Activated T-helper 2 cell treated with anti-CD3 and anti-CD28 coated beads, Interferon-gamma antibody, Interleukin-2, Interleukin-4, amounts not matched to agents 10 μg/mL and 5 μg/mL and 100 μg/mL, durations not matched to agents 14 hours and 24 hours and 36 hours (primary cell): Measurements from ENCODE around the gene ORAI1. TPM values are rescaled to one million over a fixed set of nuclear protein-coding genes. Genes with fewer than 3 reads are reported as not detected.
A peak's percentile ranks its signal among the peaks of the same experiment; 100 is the strongest.
"Not testable (repeated sequence)": the region's sequence is repeated elsewhere in the genome, so short reads cannot be mapped to it uniquely, and the experiment has no call there.

Experiments used
- DNase-seq: peaks from one replicate; pipeline ENCODE4 v3.0.0; 2021; ENCODE audit warnings: low spot score
- H3K27ac Mint-ChIP-seq: one replicate; pipeline ENCODE4 v1.8.0; 2021; ENCODE audit warnings: mixed read lengths
- H3K27me3 Mint-ChIP-seq: one replicate; pipeline ENCODE4 v1.8.0; 2021; ENCODE audit warnings: low read depth, mixed read lengths
- H3K36me3 Mint-ChIP-seq: one replicate; pipeline ENCODE4 v1.8.0; 2021; ENCODE audit warnings: low read depth, mixed read lengths
- H3K4me1 Mint-ChIP-seq: one replicate; pipeline ENCODE4 v1.8.0; 2021; ENCODE audit warnings: low read depth, mixed read lengths
- H3K4me3 Mint-ChIP-seq: one replicate; pipeline ENCODE4 v1.8.0; 2021; ENCODE audit warnings: low read depth, mild to moderate bottlenecking, moderate library complexity, mixed read lengths
- H3K9me3 Mint-ChIP-seq: one replicate; pipeline ENCODE4 v1.8.0; 2021; ENCODE audit warnings: mixed read lengths
- intact Hi-C: fragments of 100-400 bp; cut with micrococcal nuclease; formaldehyde crosslinking; loops from one replicate; pipeline ENCODE4 v1.15.1; 2023
- total RNA-seq: library from RNA; stranded (reverse); gene quantifications from 2 replicates; pipeline ENCODE4 v1.2.3, GENCODE V29; 2022

ORAI1 gene
- total RNA-seq, 1 donor from 2014 or later = 47.6 TPM

GRCh38 chr12:121666829-121667228, 40.5 kb downstream of the ORAI1 start:
- not testable (repeated sequence) for H3K36me3 Mint-ChIP-seq, H3K27me3 Mint-ChIP-seq, H3K27ac Mint-ChIP-seq, H3K4me3 Mint-ChIP-seq, DNase-seq, H3K9me3 Mint-ChIP-seq
- peaks cover 30% of the 10 kb centered on the region for H3K4me1 Mint-ChIP-seq
- intact Hi-C loops = loop anchor here (5.0 kb wide), 1 partner anchor 115 kb away; no protein-coding TSS in a partner anchor

- Mint-ChIP-seq H3K27me3 (no peaks in the 10 kb centered on the region), H3K36me3 (peaks cover 3% of the 10 kb centered on the region), H3K4me3 (no peak overlapping the region), H3K27ac (peak overlapping the region; percentile 49), H3K9me3 (no peaks in the 10 kb centered on the region), H3K4me1 (peaks cover 34% of the 10 kb centered on the region)
- peak; percentile 31 for DNase-seq
- intact Hi-C loops = loop anchor here (5.0 kb wide), 1 partner anchor 117 kb away; no protein-coding TSS in a partner anchor
These were observed 42.6 kb downstream of the ORAI1 start for GRCh38 chr12:121668750-121669520.

- Mint-ChIP-seq H3K36me3 (peaks cover 3% of the 10 kb centered on the region), H3K27me3 (no peaks in the 10 kb centered on the region), H3K9me3 (no peaks in the 10 kb centered on the region), H3K4me1 (peaks cover 29% of the 10 kb centered on the region), H3K4me3 (no peak within 1 kb of the TSS), H3K27ac (peak within 1 kb of the TSS; percentile 49)
- no peak for DNase-seq
- intact Hi-C loops = loop anchor here (5.0 kb wide), 1 partner anchor 117 kb away; no protein-coding TSS in a partner anchor
These were observed 43.2 kb downstream of the ORAI1 start, which contains the start of gene MORN3 for GRCh38 chr12:121669521-121669900. Gene MORN3, minus strand, starts transcription at chr12:121669654. Its CDS starts 171 bp downstream, at chr12:121669483.

GRCh38 chr12:121673013-121673511, 46.7 kb downstream of the ORAI1 start:
- DNase-seq = no peak

GRCh38 chr12:121676190-121676589, 49.9 kb downstream of the ORAI1 start:
- H3K27ac Mint-ChIP-seq = no peak overlapping the region
- H3K4me3 Mint-ChIP-seq = no peak overlapping the region
- intact Hi-C loops = no loop called here
- no peaks in the 10 kb centered on the region for H3K36me3 Mint-ChIP-seq
- no peaks in the 10 kb centered on the region for H3K27me3 Mint-ChIP-seq
- H3K4me1 Mint-ChIP-seq = peaks cover 13% of the 10 kb centered on the region
- no peak for DNase-seq
- no peaks in the 10 kb centered on the region for H3K9me3 Mint-ChIP-seq

More at GRCh38 chr12:121673013-121673511, 46.7 kb downstream of the ORAI1 start:
- Mint-ChIP-seq H3K4me1 (peaks cover 13% of the 10 kb centered on the region), H3K36me3 (no peaks in the 10 kb centered on the region), H3K27me3 (no peaks in the 10 kb centered on the region), H3K4me3 (peak overlapping the region; percentile 83), H3K27ac (peak overlapping the region; percentile 84), H3K9me3 (no peaks in the 10 kb centered on the region)
- intact Hi-C loops = loop anchor here (5.0 kb wide), 1 partner anchor 136 kb away; no protein-coding TSS in a partner anchor

GRCh38 chr12:121678305-121678704, 52.0 kb downstream of the ORAI1 start:
- Mint-ChIP-seq H3K9me3 (no peaks in the 10 kb centered on the region), H3K4me1 (peaks cover 6% of the 10 kb centered on the region), H3K36me3 (no peaks in the 10 kb centered on the region), H3K27ac (no peak overlapping the region), H3K4me3 (no peak overlapping the region), H3K27me3 (no peaks in the 10 kb centered on the region)
- intact Hi-C loops = no loop called here
- no peak for DNase-seq

- no peaks in the 10 kb centered on the region for H3K36me3 Mint-ChIP-seq
- no peaks in the 10 kb centered on the region for H3K27me3 Mint-ChIP-seq
- DNase-seq = no peak
- intact Hi-C loops = no loop called here
- H3K27ac Mint-ChIP-seq = no peak overlapping the region
- peaks cover 2% of the 10 kb centered on the region for H3K4me1 Mint-ChIP-seq
- H3K9me3 Mint-ChIP-seq = no peaks in the 10 kb centered on the region
- H3K4me3 Mint-ChIP-seq = no peak overlapping the region
These were observed 52.5 kb downstream of the ORAI1 start for GRCh38 chr12:121678716-121679300.

GRCh38 chr12:121679661-121680197, 53.4 kb downstream of the ORAI1 start:
- H3K4me3 Mint-ChIP-seq, H3K9me3 Mint-ChIP-seq, H3K27ac Mint-ChIP-seq, DNase-seq, H3K4me1 Mint-ChIP-seq, intact Hi-C loops, H3K36me3 Mint-ChIP-seq, H3K27me3 Mint-ChIP-seq: not testable (repeated sequence)

- Mint-ChIP-seq H3K36me3 (no peaks in the 10 kb centered on the region), H3K27me3 (no peaks in the 10 kb centered on the region), H3K27ac (no peak overlapping the region), H3K4me3 (no peak overlapping the region), H3K9me3 (no peaks in the 10 kb centered on the region), H3K4me1 (peaks cover 5% of the 10 kb centered on the region)
- DNase-seq = no peak
- intact Hi-C loops = no loop called here
These were observed 62.6 kb downstream of the ORAI1 start for GRCh38 chr12:121688966-121689365.

- H3K36me3 Mint-ChIP-seq = no peaks in the 10 kb centered on the region
- DNase-seq = no peak
- H3K4me3 Mint-ChIP-seq = no peak overlapping the region
- H3K27me3 Mint-ChIP-seq = no peaks in the 10 kb centered on the region
- H3K9me3 Mint-ChIP-seq = no peaks in the 10 kb centered on the region
- no peak overlapping the region for H3K27ac Mint-ChIP-seq
- peaks cover 5% of the 10 kb centered on the region for H3K4me1 Mint-ChIP-seq
- intact Hi-C loops = no loop called here
These were observed 63.1 kb downstream of the ORAI1 start for GRCh38 chr12:121689430-121689829.
